Neuronal stem cell (in vitro differentiated cells): ENCODE data around the gene ISG15.
A peak's percentile ranks its signal among the peaks of the same experiment; 100 is the strongest.

Source experiments
- DNase-seq: peaks from one replicate; pipeline ENCODE4 v3.0.0-alpha.2; 2013; ENCODE audit warnings: low spot score
- H2AFZ ChIP-seq: one replicate; pipeline ENCODE4 v1.6.1; 2013; ENCODE audit warnings: mild to moderate bottlenecking, low read length, inconsistent platforms
- H2AK5ac ChIP-seq: 2 replicates; pipeline ENCODE4 v1.6.1; 2013; ENCODE audit warnings: low read depth, mild to moderate bottlenecking, inconsistent platforms, low read length, moderate library complexity, mixed read lengths
- H2BK120ac ChIP-seq: 2 replicates; pipeline ENCODE4 v1.6.1; 2013; ENCODE audit warnings: low read depth, mild to moderate bottlenecking, inconsistent platforms, low read length, moderate library complexity, mixed read lengths
- H2BK12ac ChIP-seq: one replicate; pipeline ENCODE4 v1.6.1; 2013; ENCODE audit warnings: low read length, inconsistent platforms
- H2BK15ac ChIP-seq: 2 replicates; pipeline ENCODE4 v1.6.1; 2013; ENCODE audit warnings: mild to moderate bottlenecking, low read length, inconsistent platforms, mixed read lengths
- H2BK5ac ChIP-seq: one replicate; pipeline ENCODE4 v1.6.1; 2013; ENCODE audit warnings: inconsistent platforms, mild to moderate bottlenecking, low read length, moderate library complexity
- H3K14ac ChIP-seq: one replicate; pipeline ENCODE4 v1.6.1; 2013; ENCODE audit warnings: low read length, inconsistent platforms
- H3K18ac ChIP-seq: 2 replicates; pipeline ENCODE4 v1.6.1; 2013; ENCODE audit warnings: low read length, inconsistent platforms
- H3K23ac ChIP-seq: 2 replicates; pipeline ENCODE4 v1.6.1; 2013; ENCODE audit warnings: low read depth, mild to moderate bottlenecking, mixed read lengths, low read length, inconsistent platforms; ENCODE audit not compliant: poor library complexity
- H3K27ac ChIP-seq: replicated peaks from 3 replicates; pipeline ENCODE4 v1.5.1; 2013; ENCODE audit warnings: low read length, inconsistent platforms
- H3K27me3 ChIP-seq, 3 experiments: 2 replicates each; pipeline ENCODE4 v1.6.1; 2013; ENCODE audit warnings: low read length in 3 of 3, mild to moderate bottlenecking in 2 of 3, inconsistent platforms in 1 of 3, low read depth in 1 of 3, mixed read lengths in 1 of 3, moderate library complexity in 1 of 3; ENCODE audit not compliant: control insufficient read depth in 3 of 3, insufficient read depth in 3 of 3
- H3K36me3 ChIP-seq, 2 donors: replicated peaks in 1 of 2; 2 replicates each; pipeline ENCODE4 v1.6.1; 2013; ENCODE audit warnings: low read length in 2 of 2; ENCODE audit not compliant: control insufficient read depth in 2 of 2, insufficient read depth in 2 of 2
- H3K4ac ChIP-seq: 2 replicates; pipeline ENCODE4 v1.6.1; 2013; ENCODE audit warnings: inconsistent platforms, mild to moderate bottlenecking, low read length, moderate library complexity
- H3K4me1 ChIP-seq, 2 donors: 1 replicate in 1 of 2; 2 replicates in 1 of 2; pipeline ENCODE4 v1.6.1; 2013; ENCODE audit warnings: low read length in 2 of 2, low read depth in 1 of 2; ENCODE audit not compliant: control insufficient read depth in 2 of 2, insufficient read depth in 1 of 2
- H3K4me2 ChIP-seq: one replicate; pipeline ENCODE4 v1.6.1; 2013; ENCODE audit warnings: mild to moderate bottlenecking, low read length, inconsistent platforms; ENCODE audit not compliant: insufficient read depth, poor library complexity, severe bottlenecking
- H3K4me3 ChIP-seq, 2 donors: 2 replicates each; pipeline ENCODE4 v1.5.1; 2013; ENCODE audit warnings: low read length in 2 of 2, mild to moderate bottlenecking in 2 of 2, inconsistent platforms in 1 of 2, moderate library complexity in 1 of 2
- H3K79me1 ChIP-seq: one replicate; pipeline ENCODE4 v1.6.1; 2013; ENCODE audit warnings: low read depth, mild to moderate bottlenecking, inconsistent platforms, low read length, moderate library complexity
- H3K9ac ChIP-seq: one replicate; pipeline ENCODE4 v1.6.1; 2013; ENCODE audit warnings: mild to moderate bottlenecking, low read depth, low read length, inconsistent platforms; ENCODE audit not compliant: poor library complexity
- H3K9me3 ChIP-seq, 2 donors: replicated peaks in 1 of 2; 2 replicates each; pipeline versions ENCODE3 to v1.6.1; 2013; ENCODE audit warnings: low read length in 2 of 2, mild to moderate bottlenecking in 2 of 2, inconsistent platforms in 1 of 2, low read depth in 1 of 2, mixed read lengths in 1 of 2, moderate library complexity in 1 of 2; ENCODE audit not compliant: control insufficient read depth in 2 of 2, insufficient read depth in 1 of 2
- H4K8ac ChIP-seq: one replicate; pipeline ENCODE4 v1.6.1; 2013; ENCODE audit warnings: low read depth, mild to moderate bottlenecking, inconsistent platforms, low read length, moderate library complexity
- H4K91ac ChIP-seq: one replicate; pipeline ENCODE4 v1.6.1; 2013; ENCODE audit warnings: low read length, low read depth, mild to moderate bottlenecking, inconsistent platforms; ENCODE audit not compliant: poor library complexity
- WGBS, 2 donors: extraction: QIAGEN DNeasy Blood & Tissue Kit; methylation state at CpG; one replicate each; pipeline ENCODE4 v1.1.7; 2013; ENCODE audit warnings: missing lambda C conversion rate in 2 of 2, mixed read lengths in 1 of 2; ENCODE audit not compliant: insufficient read length in 2 of 2, insufficient replicate concordance in 1 of 2; ENCODE audit errors: extremely low coverage in 2 of 2; 5-methylcytosine and 5-hydroxymethylcytosine counted together

Gene ISG15

GRCh38 chr1:981491-981954 lies 31.8 kb upstream of the ISG15 start:
- Histone ChIP-seq H3K9me3 (no peaks in the 10 kb centered on the region), H3K4me1 (no peaks in the 10 kb centered on the region), H3K4ac (no peak overlapping the region), H3K14ac (no peak overlapping the region), H4K8ac (no peak overlapping the region), H2AFZ (no peak overlapping the region), H3K9ac (no peak overlapping the region), H3K27ac (no peak overlapping the region), H3K27me3 (peaks cover 0 to 51% (median 4%) of the 10 kb centered on the region in 3 experiments), H2BK12ac (peak overlapping the region; percentile 58), H3K4me2 (no peak overlapping the region), H2BK5ac (peak overlapping the region; percentile 24), H4K91ac (no peak overlapping the region), H3K23ac (peak overlapping the region; percentile 43), H2BK120ac (no peak overlapping the region), H3K79me1 (no peaks in the 10 kb centered on the region), H2AK5ac (peak overlapping the region; percentile 52), H3K18ac (peak overlapping the region; percentile 48), H2BK15ac (peak overlapping the region; percentile 37), H3K4me3 (no peak overlapping the region), H3K36me3 (no peaks in the 10 kb centered on the region)
- WGBS, 2 donors: no CpG with 5 or more reads among the region's 21 CpGs
- DNase-seq: no peak

- H2BK15ac ChIP-seq: peak within 1 kb of the TSS; percentile 89
- H3K9me3 ChIP-seq: no peaks in the 10 kb centered on the region
- no peak within 1 kb of the TSS for H3K4me2 ChIP-seq
- peak within 1 kb of the TSS; percentile 73 for H2BK12ac ChIP-seq
- peaks cover 0 to 51% (median 4%) of the 10 kb centered on the region in 3 experiments for H3K27me3 ChIP-seq
- no peak within 1 kb of the TSS for H3K27ac ChIP-seq
- peak within 1 kb of the TSS; percentile 83 for H3K9ac ChIP-seq
- H4K8ac ChIP-seq: no peak within 1 kb of the TSS
- no peak within 1 kb of the TSS for H2BK120ac ChIP-seq
- no peak within 1 kb of the TSS for H3K14ac ChIP-seq
- no peaks in the 10 kb centered on the region for H3K36me3 ChIP-seq
- no peak within 1 kb of the TSS for H2AFZ ChIP-seq
- no peaks in the 10 kb centered on the region for H3K4me1 ChIP-seq
- no peak within 1 kb of the TSS for H3K4ac ChIP-seq
- H2AK5ac ChIP-seq: peak within 1 kb of the TSS; percentile 84
- H2BK5ac ChIP-seq: peak within 1 kb of the TSS; percentile 94
- H3K4me3 ChIP-seq: no peak within 1 kb of the TSS
- WGBS, 2 donors: no CpG with 5 or more reads among the region's 28 CpGs
- H3K79me1 ChIP-seq: no peaks in the 10 kb centered on the region
- DNase-seq: no peak
- H3K23ac ChIP-seq: peak within 1 kb of the TSS; percentile 67
- peak within 1 kb of the TSS; percentile 48 for H3K18ac ChIP-seq
- H4K91ac ChIP-seq: no peak within 1 kb of the TSS
Measured at GRCh38 chr1:981955-982558, 31.2 kb upstream of the ISG15 start, which contains the start of gene PERM1. PERM1 (minus strand) TSS chr1:982093; CDS start chr1:981029, 1,064 bp downstream.

- Histone ChIP-seq H2BK12ac (peak overlapping the region; percentile 58), H3K4me2 (no peak overlapping the region), H3K14ac (no peak overlapping the region), H3K9me3 (no peaks in the 10 kb centered on the region), H3K79me1 (no peaks in the 10 kb centered on the region), H3K27me3 (peaks cover 0 to 51% (median 4%) of the 10 kb centered on the region in 3 experiments), H2AFZ (no peak overlapping the region), H4K91ac (no peak overlapping the region), H2BK120ac (no peak overlapping the region), H3K4ac (no peak overlapping the region), H2BK15ac (peak overlapping the region; percentile 89), H3K9ac (no peak overlapping the region), H3K18ac (peak overlapping the region; percentile 31), H4K8ac (no peak overlapping the region), H3K27ac (no peak overlapping the region), H2BK5ac (peak overlapping the region; percentile 94), H2AK5ac (peak overlapping the region; percentile 40), H3K4me1 (no peaks in the 10 kb centered on the region), H3K36me3 (no peaks in the 10 kb centered on the region), H3K23ac (peak overlapping the region; percentile 67), H3K4me3 (no peak overlapping the region)
- WGBS, 2 donors: no CpG with 5 or more reads among the region's 43 CpGs
- DNase-seq: no peak
Measured at GRCh38 chr1:982765-983436, 30.4 kb upstream of the ISG15 start.

- H3K4me2 ChIP-seq: no peak overlapping the region
Measured at GRCh38 chr1:983798-984475, 29.4 kb upstream of the ISG15 start.

More at GRCh38 chr1:983798-984475, 29.4 kb upstream of the ISG15 start:
- H3K4me1 ChIP-seq: no peaks in the 10 kb centered on the region
- no peak overlapping the region for H3K14ac ChIP-seq
- H4K8ac ChIP-seq: no peak overlapping the region
- peak overlapping the region; percentile 84 for H2AFZ ChIP-seq
- H4K91ac ChIP-seq: no peak overlapping the region
- peaks cover 0 to 4% of the 10 kb centered on the region in 2 donors for H3K9me3 ChIP-seq
- peak overlapping the region; percentile 85 for H3K18ac ChIP-seq
- DNase-seq: no peak
- H2BK12ac ChIP-seq: peak overlapping the region; percentile 41
- H3K36me3 ChIP-seq: no peaks in the 10 kb centered on the region
- H2AK5ac ChIP-seq: peak overlapping the region; percentile 82
- H3K4me3 ChIP-seq: no peak overlapping the region
- peak overlapping the region; percentile 81 for H3K9ac ChIP-seq
- no CpG with 5 or more reads among the region's 29 CpGs for WGBS, 2 donors
- peaks cover 0 to 51% (median 4%) of the 10 kb centered on the region in 3 experiments for H3K27me3 ChIP-seq
- H3K27ac ChIP-seq: no peak overlapping the region
- peak overlapping the region; percentile 93 for H2BK5ac ChIP-seq
- H3K4ac ChIP-seq: no peak overlapping the region
- H2BK120ac ChIP-seq: no peak overlapping the region
- no peaks in the 10 kb centered on the region for H3K79me1 ChIP-seq
- peak overlapping the region; percentile 96 for H3K23ac ChIP-seq
- peak overlapping the region; percentile 21 for H2BK15ac ChIP-seq
